Left renal pelvis (tissue), 4 donors: ENCODE results near the gene AKNA. TPM values are rescaled to one million over a fixed set of nuclear protein-coding genes. Genes with fewer than 3 reads are reported as not detected.
A peak's percentile ranks its signal among the peaks of the same experiment; 100 is the strongest.

ENCODE experiments used
- DNase-seq, 4 donors: peaks; one replicate each; pipeline ENCODE4 v3.0.0-alpha.2; 2013; ENCODE audit warnings: low read depth in 4 of 4, low spot score in 3 of 4
- polyA plus RNA-seq, 4 donors: library from polyadenylated mRNA; unstranded; fragments of 120-200 nt; gene quantifications; one replicate each; pipeline ENCODE4 v1.2.1, GENCODE V29; 2013; ENCODE audit not compliant: insufficient read length in 4 of 4

The AKNA gene
- polyA plus RNA-seq: 10 to 100 TPM; 10.8 to 15.7 (median 14.1) TPM

GRCh38 chr9:114387680-114388356, at the start of gene AKNA:
AKNA (minus strand) TSS chr9:114387982; CDS start chr9:114381333, 6,649 bp downstream.
- no peak for DNase-seq

GRCh38 chr9:114437401-114437893, 49.7 kb upstream of the AKNA start:
- no peak for DNase-seq

- peak in 2 of 4 donors; percentile 12 to 20 for DNase-seq
Observed at GRCh38 chr9:114434878-114435311, 47.1 kb upstream of the AKNA start.

DNA sequence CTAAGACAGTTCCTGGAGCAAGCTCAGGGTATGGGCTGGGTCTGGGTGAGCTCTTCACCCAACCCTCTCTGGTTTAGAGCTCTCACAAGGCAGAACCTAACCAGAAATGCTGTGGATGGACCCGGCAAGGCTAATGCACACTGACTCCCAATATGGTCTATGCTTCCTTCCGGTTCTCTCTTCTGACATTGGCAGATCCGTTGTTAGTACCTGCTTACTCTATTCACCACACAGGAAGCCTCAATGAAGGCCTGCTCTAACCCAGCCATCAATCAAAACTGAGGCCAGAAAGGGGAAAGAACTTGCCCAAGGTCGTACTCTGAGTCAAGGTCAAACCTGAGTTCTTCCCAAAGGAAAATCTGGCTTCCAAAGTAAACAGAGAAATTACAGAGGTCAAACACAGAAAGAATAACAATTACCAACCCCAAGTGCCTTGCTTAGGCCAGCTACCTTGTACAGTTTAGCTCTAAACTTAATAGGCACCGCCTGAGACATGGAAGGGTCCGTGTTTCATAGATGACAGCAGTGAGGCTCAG, 46.0 kb upstream of the AKNA start:
- no peak for DNase-seq

- no peak for DNase-seq
Observed at GRCh38 chr9:114433086-114433485, 45.3 kb upstream of the AKNA start.

DNA sequence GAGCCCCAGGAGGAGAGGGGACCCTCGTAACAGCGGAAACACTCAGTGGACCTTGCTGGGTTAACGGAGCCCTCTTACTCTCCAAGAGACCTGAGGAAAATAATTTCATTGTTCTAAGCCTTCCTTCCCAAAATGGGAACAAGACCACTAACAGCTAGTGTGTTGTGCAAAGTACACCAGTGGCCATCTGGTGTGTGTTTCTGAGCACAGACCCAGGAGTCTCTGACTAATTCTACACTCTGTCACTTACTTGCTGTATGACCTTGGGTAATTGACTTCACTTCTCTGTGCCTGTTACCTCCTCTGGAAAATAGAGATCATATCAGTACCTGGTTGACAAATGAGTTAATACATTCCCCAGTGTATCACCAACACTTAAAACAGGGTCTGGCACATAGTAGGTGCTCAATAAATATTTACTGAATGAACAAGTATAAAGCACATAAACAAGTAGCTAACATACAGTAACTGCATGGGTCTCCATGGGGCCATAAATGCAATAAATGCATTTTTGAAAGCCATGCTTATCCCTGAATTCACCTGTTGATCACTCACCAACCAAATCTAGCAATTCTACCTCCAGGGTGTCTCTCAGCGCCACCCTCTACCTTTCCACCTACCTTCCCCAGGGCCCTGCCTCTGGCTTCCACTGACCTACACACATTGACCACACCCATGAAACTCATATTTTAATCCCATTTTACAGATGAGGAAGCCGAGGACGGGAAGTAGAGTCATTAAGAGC, 44.7 kb upstream of the AKNA start:
- DNase-seq: no peak

DNA sequence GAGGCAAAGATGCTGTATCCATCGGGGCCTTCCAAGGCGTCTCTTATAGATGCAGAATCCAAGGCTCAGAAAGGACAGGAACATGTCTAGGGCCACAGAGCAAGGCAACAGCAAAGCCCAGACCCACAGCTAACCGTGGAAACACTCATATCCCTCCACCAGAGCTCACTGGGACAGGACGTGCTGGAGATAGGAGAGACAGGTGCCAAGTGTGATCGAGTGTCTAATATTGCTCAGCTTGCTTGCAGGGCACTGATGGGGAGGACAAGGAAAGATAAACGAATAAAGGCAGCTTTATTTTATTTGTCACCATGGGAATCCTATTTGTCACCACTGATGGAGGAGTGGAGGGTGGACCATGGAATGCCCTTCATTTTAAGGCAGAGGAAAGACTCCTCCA, 44.0 kb upstream of the AKNA start:
- DNase-seq: no peak

- DNase-seq: no peak
Observed at GRCh38 chr9:114431003-114431402, 43.2 kb upstream of the AKNA start.

GRCh38 chr9:114430457-114430856, 42.7 kb upstream of the AKNA start:
- DNase-seq: no peak

DNA sequence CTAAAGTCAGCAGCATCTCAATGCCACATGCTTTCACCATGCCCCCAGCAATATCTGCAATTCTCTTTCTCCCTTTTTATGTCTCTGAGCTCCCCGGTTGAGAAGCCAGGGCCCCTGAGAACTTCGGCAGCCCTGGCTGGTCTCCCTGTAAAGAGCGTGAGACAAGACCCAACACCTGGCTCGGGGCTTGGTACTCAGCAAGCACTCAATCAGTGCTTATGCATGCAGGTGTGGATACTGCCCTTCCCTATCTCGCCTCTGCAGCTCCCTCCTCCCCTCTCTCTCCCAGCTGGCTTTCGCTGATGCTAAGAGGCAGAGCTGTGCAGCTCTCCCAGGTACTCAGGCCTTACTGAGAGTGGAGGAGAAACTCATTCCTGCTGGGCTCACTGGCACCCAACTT, 41.7 kb upstream of the AKNA start:
- DNase-seq: no peak

GRCh38 chr9:114428466-114428865, 40.7 kb upstream of the AKNA start:
- DNase-seq: no peak

DNA sequence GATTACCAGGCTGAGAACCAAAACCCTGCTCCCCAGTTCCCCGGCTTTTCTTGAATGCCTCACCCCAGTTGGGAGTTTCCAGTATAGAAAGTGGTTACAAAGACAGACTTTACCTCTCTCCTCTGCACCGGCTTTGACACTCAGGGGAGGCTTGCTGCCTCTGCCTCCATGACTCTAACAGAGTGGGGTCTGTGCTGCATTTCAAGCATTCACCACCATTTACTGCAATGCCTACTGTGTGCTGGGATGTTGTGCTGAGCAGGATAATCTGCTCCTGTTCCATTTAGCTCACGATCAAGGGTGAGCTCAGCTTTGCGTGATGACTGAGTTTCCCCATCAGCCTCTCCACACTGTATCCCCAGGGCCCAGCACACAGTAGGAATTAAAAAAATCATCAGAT, 39.9 kb upstream of the AKNA start:
- no peak for DNase-seq

- DNase-seq: no peak
Observed at GRCh38 chr9:114426046-114426948, 38.5 kb upstream of the AKNA start.

GRCh38 chr9:114425126-114425525, 37.3 kb upstream of the AKNA start:
- DNase-seq: no peak

DNA sequence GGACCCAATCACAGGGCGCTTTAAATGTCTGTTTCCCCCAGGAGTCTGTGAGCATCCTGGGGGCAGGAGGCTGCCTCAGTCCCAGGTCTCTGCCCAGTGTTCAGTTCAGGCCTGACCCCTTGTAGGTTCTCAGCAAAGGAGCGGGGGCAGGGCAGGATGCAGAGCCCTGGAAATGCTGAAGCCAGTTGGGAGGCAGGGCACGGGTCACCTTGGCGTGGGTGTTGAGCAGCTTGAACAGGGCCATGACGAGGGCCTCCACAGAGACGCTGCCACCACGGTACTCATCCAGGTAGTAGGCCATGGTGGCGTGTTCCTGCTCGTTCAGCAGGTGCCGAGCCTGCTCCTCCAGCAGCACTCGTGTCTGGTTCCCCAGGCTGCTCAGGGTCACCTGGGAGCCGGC, 36.3 kb upstream of the AKNA start:
- no peak for DNase-seq

- no peak for DNase-seq
Observed at GRCh38 chr9:114423181-114423580, 35.4 kb upstream of the AKNA start.

DNA sequence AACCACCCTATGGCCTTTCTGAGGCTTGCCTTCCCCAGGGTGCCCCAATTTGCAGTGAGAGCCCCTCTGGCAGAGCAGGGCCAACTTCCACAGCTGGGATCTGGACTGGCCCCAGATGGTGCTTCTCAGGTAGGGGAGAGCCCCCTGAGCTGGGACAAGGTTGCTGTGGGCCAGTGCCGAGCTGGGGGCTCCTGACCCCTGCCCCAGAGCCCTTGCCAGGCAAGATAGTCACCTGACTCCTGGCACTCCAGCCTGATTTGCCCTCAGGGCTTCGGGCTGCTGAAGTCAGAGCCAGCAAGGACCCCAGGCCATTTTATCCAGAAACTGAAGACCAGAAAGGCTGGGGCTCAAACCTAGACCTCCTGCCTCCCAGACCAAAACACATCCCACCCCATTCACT, 33.4 kb upstream of the AKNA start:
- no peak for DNase-seq

DNA sequence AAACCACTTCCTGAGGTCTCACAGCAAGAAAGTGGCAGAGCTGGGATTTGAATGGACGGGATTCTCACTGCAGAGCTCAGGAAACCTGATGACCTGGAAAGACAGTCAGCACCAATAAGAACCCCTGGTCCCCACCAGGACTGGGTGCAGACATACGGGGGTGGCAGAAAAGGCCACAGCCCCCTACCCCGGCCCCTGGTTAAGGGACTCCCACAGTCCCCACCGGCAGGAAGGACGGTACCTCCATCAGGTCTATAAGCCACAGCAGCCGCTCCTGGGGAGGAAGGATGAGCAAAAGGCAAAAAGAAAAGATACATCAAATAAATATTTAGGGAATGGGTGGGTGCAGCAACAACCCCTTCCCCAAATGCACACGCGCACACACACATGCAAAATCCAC, 32.0 kb upstream of the AKNA start:
- no peak for DNase-seq

- DNase-seq: no peak
Observed at GRCh38 chr9:114418053-114418452, 30.3 kb upstream of the AKNA start.

DNA sequence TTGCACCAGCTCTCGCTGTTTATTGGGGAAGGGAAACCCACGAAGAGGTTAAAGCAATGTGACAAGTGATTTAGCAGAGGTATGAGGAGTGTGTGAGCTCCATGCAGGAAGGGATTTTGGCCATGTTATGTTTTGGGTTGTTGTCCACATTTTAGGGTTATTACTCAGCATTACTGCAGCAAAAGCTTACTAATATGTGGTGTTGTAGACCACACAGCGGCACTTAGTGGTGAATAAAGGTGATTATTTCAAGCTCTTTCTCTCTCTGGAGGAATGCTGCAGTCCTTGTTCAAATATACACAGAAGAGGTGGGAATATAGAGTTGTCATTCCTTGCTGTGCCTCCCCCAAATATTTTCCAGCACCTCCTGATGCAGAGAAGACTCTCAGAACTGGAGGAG, 29.7 kb upstream of the AKNA start:
- no peak for DNase-seq

GRCh38 chr9:114416906-114417305, 29.1 kb upstream of the AKNA start:
- no peak for DNase-seq
